Kidney (tissue), 14 donors: Measurements from ENCODE around the gene CELF4. TPM values are rescaled to one million over a fixed set of nuclear protein-coding genes. Genes with fewer than 3 reads are reported as not detected.

Experiments
- DNase-seq, 5 donors: peaks; one replicate each; pipeline ENCODE4 v3.0.0-alpha.2; 2013 to 2020
- FAIRE-seq: peaks from 2 replicates; lab custom pipeline; 2012; peaks lifted over from hg19 to GRCh38; lab: Jason Lieb, UNC
- H3K27ac ChIP-seq, 2 donors: one replicate each; pipeline ENCODE4 v1.7.0; 2013; ENCODE audit warnings: low read depth in 2 of 2, low read length in 2 of 2, inconsistent platforms in 1 of 2
- H3K27me3 ChIP-seq: one replicate; pipeline ENCODE4 v1.7.1; 2013; ENCODE audit warnings: low read length, inconsistent platforms; ENCODE audit not compliant: control insufficient read depth, insufficient read depth
- H3K36me3 ChIP-seq, 3 donors: one replicate each; pipeline versions ENCODE4 v1.7.0 to v1.7.1; 2013; ENCODE audit warnings: low read length in 3 of 3, control low read depth in 1 of 3, inconsistent platforms in 1 of 3; ENCODE audit not compliant: insufficient read depth in 3 of 3, control insufficient read depth in 2 of 3
- H3K4me1 ChIP-seq, 3 donors: one replicate each; pipeline versions ENCODE4 v1.7.0 to v1.7.1; 2013; ENCODE audit warnings: low read length in 3 of 3, inconsistent platforms in 1 of 3, low read depth in 1 of 3; ENCODE audit not compliant: control insufficient read depth in 2 of 3, insufficient read depth in 2 of 3
- H3K4me3 ChIP-seq, 3 donors: one replicate each; pipeline versions ENCODE4 v1.7.0 to v1.8.1; 2013; ENCODE audit warnings: low read length in 3 of 3, control low read depth in 1 of 3, inconsistent platforms in 1 of 3
- H3K9ac ChIP-seq, 3 donors: one replicate each; pipeline versions ENCODE4 v1.7.0 to v1.7.1; 2013; ENCODE audit warnings: low read length in 3 of 3, control low read depth in 1 of 3, inconsistent platforms in 1 of 3
- H3K9me3 ChIP-seq, 3 donors: one replicate each; pipeline versions ENCODE4 v1.7.0 to v1.7.1; 2013; ENCODE audit warnings: low read length in 3 of 3, control low read depth in 1 of 3, inconsistent platforms in 1 of 3; ENCODE audit not compliant: control insufficient read depth in 2 of 3, insufficient read depth in 1 of 3
- intact Hi-C: fragments of 100-400 bp; cut with DNase I; formaldehyde crosslinking; loops from one replicate; pipeline ENCODE4 v1.11.1; 2022
- polyA plus RNA-seq: library from polyadenylated mRNA; stranded (reverse); fragments of 350-450 nt; fragmentation: Illumina TruSeq; extraction: RNeasy Lipid Tissue Mini Kit (QIAGEN cat#74804); gene quantifications from one replicate; pipeline ENCODE4 v1.2.3, GENCODE V29; 2014; ENCODE audit warnings: low read depth, low replicate concordance; ENCODE audit not compliant: insufficient read depth
- total RNA-seq: library from RNA; stranded (reverse); fragmentation: NEBNext Ultra II Directional; extraction: Animal tissue kit (Norgen Biotek cat#: 25700); gene quantifications from one replicate; pipeline ENCODE4 v1.2.1, GENCODE V29; 2021
- TF ChIP-seq, protein P1 (sequence below): IDR thresholded peaks from 3 replicates; pipeline ENCODE4 v1.5.1; 2012; ENCODE audit warnings: mild to moderate bottlenecking, moderate library complexity, borderline replicate concordance; ENCODE audit not compliant: insufficient read depth; ENCODE audit errors: extremely low read depth
- donor health status: control.
- donor health status: control.
- donor health status: control.
- donor health status: control.
- donor health status: control.
- donor health status: DM: yes; HTN: yes; CAD: no.
- donor health status: Normal renal cell carcinoma (clear cell type).

Gene CELF4
- total and polyA plus RNA-seq, 2 donors from 2014 or later: 0.85 to 1.5 TPM

DNA sequence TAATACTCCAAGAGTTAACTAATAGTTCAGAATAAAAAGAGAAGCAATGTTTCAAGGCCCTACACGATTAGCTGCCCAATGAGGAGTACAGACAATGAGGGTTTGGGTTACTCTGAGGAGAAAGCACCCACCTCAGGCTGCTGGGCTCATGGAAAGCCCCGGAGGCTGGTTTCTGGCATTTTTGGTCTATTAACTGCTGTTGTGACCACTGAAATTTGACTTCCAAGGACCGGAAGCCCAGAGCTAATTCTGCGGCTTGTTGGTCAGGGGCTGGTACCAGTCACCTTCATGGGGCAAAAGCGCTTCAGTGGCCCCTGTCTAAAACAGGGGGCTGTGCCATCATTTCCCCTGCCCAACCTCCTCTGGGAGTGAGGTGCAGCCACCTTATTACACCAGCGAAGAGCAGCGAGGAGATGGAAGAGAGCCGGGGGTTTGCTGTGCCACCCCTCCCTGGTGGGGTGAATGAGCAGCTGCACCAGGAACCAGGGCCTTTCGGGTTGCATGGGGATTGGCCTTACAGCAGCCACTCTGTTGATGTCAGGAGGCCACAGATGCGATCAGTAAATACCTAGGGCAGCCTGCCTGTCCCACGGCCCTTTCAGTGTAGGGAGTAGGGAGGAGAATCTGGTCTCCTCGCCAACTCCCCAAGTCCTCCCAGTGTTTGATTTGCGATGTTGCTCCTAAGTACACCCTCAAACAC is 131.3 kb downstream of the CELF4 start:
- Histone ChIP-seq H3K27me3 (no peaks in the 10 kb centered on the region), H3K27ac (no peak overlapping the region), H3K9me3 (peaks cover 0 to 5% (median 0%) of the 10 kb centered on the region in 3 donors), H3K36me3 (no peaks in the 10 kb centered on the region), H3K4me3 (no peak overlapping the region), H3K9ac (no peak overlapping the region), H3K4me1 (peaks cover 0 to 3% (median 0%) of the 10 kb centered on the region in 3 donors)
- intact Hi-C loops: no loop called here
- DNase-seq: no peak
- no peak for FAIRE-seq
- TF ChIP-seq, protein P1, sequence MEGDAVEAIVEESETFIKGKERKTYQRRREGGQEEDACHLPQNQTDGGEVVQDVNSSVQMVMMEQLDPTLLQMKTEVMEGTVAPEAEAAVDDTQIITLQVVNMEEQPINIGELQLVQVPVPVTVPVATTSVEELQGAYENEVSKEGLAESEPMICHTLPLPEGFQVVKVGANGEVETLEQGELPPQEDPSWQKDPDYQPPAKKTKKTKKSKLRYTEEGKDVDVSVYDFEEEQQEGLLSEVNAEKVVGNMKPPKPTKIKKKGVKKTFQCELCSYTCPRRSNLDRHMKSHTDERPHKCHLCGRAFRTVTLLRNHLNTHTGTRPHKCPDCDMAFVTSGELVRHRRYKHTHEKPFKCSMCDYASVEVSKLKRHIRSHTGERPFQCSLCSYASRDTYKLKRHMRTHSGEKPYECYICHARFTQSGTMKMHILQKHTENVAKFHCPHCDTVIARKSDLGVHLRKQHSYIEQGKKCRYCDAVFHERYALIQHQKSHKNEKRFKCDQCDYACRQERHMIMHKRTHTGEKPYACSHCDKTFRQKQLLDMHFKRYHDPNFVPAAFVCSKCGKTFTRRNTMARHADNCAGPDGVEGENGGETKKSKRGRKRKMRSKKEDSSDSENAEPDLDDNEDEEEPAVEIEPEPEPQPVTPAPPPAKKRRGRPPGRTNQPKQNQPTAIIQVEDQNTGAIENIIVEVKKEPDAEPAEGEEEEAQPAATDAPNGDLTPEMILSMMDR: no peak

- no peak overlapping the region for H3K9ac ChIP-seq
- H3K27me3 ChIP-seq: no peaks in the 10 kb centered on the region
- no peaks in the 10 kb centered on the region for H3K9me3 ChIP-seq
- no peaks in the 10 kb centered on the region for H3K36me3 ChIP-seq
- H3K27ac ChIP-seq: no peak overlapping the region
- DNase-seq: no peak
- FAIRE-seq: no peak
- peaks cover 0 to 3% (median 0%) of the 10 kb centered on the region in 3 donors for H3K4me1 ChIP-seq
- no peak overlapping the region for H3K4me3 ChIP-seq
- intact Hi-C loops: no loop called here
- TF ChIP-seq, protein P1: no peak
Observed at GRCh38 chr18:37432436-37433195, 133.0 kb downstream of the CELF4 start.

DNA sequence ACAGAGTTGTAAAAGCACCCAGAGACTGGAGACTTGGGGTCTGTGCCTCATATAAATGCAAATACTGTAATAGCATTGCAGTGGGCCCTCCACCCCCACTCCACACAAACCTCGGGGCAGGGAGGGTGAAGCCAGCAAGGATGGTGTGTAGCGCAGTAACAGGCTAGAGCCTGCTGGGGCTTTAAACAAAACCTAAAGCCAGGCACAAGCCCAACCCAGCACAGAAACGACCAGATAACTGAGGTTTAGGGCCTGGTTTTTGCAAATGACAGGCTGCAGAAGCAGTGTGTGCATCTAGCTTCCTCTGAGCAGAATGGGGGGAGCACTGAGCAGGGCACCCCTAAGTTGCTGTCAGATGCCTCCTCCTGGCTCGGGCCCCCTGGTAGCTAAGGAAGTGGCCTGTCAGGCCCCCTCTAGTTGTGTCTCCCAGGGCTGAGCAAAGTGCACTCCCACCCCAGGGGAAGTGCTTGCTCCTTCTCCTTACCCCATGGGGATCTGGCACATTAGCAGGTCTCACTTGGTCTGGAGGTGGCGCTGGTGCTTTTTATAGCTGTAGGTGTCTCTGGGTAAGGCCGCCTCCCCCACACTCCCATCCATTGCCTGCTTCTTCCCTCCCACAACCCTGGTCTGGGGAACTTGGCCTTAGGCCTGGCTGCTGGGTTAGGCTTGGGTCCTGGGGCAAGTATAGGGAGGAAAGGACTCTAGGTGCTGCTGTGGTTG is 135.1 kb downstream of the CELF4 start:
- TF ChIP-seq, protein P1: no peak
- no peak overlapping the region for H3K9ac ChIP-seq
- no peaks in the 10 kb centered on the region for H3K36me3 ChIP-seq
- H3K27ac ChIP-seq: no peak overlapping the region
- H3K27me3 ChIP-seq: no peaks in the 10 kb centered on the region
- no peaks in the 10 kb centered on the region for H3K9me3 ChIP-seq
- H3K4me1 ChIP-seq: no peaks in the 10 kb centered on the region
- intact Hi-C loops: no loop called here
- no peak overlapping the region for H3K4me3 ChIP-seq
- DNase-seq (no peak), FAIRE-seq (no peak)
